Measurements from ENCODE around the gene CTPS1.

CTPS1 gene

DNA sequence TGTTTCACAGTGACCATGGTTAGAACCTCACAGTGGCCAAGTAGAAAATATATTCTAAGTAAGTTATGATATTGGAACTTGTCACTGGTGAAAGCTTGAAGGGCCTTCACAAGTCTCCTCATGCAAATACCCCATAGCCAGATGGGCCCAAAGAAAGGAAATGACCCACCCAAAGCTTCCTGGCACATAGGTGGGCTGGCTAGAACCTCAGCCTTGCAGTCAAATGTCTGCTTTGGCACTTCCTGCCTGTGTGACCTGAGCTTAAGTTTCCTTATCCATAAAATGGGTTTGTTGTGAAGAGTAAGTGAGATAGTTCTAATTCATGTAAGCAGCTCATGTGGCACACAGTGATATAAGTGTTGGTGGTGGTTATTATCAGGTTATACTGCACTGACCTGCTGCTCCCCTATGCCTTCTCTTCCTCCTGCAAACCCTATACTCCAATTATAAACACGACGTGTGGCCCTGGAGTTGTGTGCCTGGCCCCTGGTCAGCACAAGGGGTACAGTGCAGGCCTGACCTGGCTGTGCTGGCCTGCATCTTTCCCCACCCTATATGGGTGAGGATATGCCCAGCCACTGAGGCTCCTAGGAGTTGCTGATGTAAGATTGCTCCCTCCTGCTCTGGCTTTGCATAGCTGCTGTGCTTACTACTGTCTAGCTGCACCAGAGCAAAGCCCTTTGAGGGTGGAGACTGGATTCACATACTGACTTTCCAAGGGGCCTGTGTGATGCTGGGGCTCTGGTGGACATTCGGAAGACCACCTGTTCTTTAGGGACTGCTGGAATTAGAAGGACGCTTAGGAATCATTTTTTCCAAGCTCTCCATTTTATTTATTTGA lies 46.7 kb downstream of the CTPS1 start:
- no peak for DNase-seq

GRCh38 chr1:41028034-41028642 lies 48.6 kb downstream of the CTPS1 start:
- no peak for DNase-seq

- DNase-seq, result no peak
Observed at GRCh38 chr1:41030872-41031616, 51.5 kb downstream of the CTPS1 start.

DNA sequence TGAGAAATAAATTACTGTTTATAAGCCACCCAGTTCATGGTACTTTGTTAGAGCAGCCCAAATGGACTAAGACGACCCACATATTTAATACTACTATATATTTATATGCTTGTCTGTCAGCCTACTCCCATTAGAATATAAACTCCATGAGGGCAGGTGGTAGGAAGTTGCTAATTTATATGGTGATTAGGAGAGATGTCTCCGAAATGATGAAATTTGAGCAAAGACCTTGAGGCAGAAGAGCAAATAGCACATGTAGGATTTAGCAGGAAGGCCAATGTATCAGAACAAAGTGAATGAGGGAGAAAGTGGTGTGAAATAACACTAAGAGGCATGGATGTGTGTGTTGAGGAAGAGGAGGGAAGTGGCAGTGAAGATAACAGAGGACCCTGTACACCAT lies 52.7 kb downstream of the CTPS1 start:
- no peak for DNase-seq

- no peak for DNase-seq
Observed at GRCh38 chr1:41033272-41033671, 53.8 kb downstream of the CTPS1 start.

GRCh38 chr1:41037116-41037903 lies 57.8 kb downstream of the CTPS1 start:
- no peak for DNase-seq

DNA sequence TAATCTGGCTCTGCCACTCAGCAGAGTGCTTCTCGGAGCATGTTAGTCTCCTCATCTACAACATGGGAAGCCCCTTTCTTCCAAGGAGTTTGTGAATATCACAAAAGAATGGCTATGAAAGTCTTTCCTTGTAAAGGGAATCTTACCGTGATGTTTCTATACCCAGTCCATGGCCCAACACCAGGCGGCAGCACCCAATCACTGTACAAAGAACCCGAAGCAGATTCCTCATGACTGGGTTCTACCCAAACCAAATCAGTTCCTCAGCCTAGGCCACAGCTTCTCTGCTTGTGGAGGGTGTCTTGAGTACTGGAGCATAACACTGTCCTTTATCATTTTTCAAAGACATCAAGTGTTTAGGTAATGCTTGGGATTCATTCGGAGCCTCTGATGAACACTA lies 58.6 kb downstream of the CTPS1 start:
- no peak for DNase-seq

- DNase-seq, result no peak
Observed at GRCh38 chr1:41041614-41042270, 62.2 kb downstream of the CTPS1 start.

- DNase-seq, result no peak
Observed at GRCh38 chr1:41044187-41044586, 64.7 kb downstream of the CTPS1 start.

GRCh38 chr1:41045740-41046139 lies 66.2 kb downstream of the CTPS1 start:
- DNase-seq, result no peak

- no peak for DNase-seq
Observed at GRCh38 chr1:41046347-41046775, 66.9 kb downstream of the CTPS1 start.

- no peak for DNase-seq
Observed at GRCh38 chr1:41048540-41048939, 69.0 kb downstream of the CTPS1 start.

- DNase-seq, result no peak
Observed at GRCh38 chr1:41051022-41051421, 71.5 kb downstream of the CTPS1 start.

- no peak for DNase-seq
Observed at GRCh38 chr1:41053316-41053715, 73.8 kb downstream of the CTPS1 start.

DNA sequence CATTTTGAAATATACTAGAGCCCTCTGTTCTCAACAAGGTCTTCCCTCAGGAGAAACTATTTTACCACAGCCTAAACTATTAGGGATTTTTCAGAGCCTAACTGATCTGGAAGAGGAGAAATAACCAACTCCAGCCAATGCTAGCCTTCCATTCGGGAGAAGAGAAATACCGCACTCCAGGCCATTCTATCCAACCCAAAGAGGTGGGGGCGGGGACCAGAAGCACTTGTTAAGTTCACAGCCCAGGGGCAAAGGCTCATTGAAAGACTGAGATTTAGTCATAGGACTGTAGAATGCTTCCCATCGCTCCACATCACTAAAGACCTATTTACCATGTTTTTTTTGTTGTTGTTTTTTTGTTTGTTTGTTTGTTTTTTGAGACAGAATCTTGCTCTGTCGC lies 77.4 kb downstream of the CTPS1 start:
- DNase-seq, result no peak
